ENCODE measurements around the gene ANO8. TPM values are rescaled to one million over a fixed set of nuclear protein-coding genes. Genes with fewer than 3 reads are reported as not detected.

Gene ANO8
- total and polyA plus RNA-seq, 2 of the 13 experiments (the other 11 are each of a cell fraction or from before 2014, with no cell fraction given): 1.8 to 3.5 TPM

DNA sequence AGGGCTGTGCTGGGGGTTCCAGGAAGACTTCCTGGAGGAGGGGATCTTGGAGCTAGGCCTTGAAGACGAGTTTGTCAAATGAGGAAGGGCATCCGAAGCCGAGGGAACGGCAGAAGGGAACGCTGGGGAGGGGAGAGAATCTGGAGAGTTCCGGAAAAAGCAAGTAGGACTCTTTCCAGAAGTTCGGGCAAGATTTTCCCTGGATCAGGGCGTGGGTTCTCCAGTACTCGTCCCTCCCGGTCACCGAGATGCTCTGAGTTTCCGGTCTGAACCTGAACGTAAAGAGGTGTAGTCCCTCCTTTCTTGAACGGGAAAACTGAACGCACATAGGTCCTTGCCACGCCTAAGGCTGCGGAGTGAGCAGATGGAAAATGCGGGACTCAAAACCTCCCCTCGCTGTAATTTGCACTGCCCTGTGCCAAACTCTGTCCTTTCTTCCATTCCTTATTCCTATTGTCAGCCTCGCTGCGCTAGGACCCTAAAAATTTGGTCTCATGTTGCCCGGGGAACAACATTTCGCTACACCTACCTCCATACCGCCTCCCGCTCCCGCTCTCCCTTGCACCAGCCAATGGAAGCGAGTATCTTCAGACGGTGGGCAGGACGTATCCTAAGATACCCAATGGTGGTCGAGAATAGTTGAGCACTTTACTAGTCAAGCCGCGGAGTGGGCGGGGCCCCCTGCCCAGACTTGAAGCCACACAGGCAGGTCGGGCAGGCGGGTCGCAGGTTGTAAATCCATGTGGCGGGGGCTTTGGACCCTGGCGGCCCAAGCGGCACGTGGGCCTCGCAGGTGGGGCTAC lies 2.4 kb upstream of the ANO8 start, which contains the start of gene GTPBP3 (continued):
- peak; percentile 63 for TF ChIP-seq ZFY (CRISPR knock-in tag; IDR thresholded peaks at IDR 0.05)
- peak; percentile 27; the same call in 1 of the 2 replicates for TF ChIP-seq PITX1 (CRISPR knock-in tag; IDR thresholded peaks at IDR 0.05)
- TF ChIP-seq XBP1 (CRISPR knock-in tag; IDR thresholded peaks at IDR 0.05): no peak
- peak; percentile 71; the same call in 1 of the 2 replicates for TF ChIP-seq MYPOP (CRISPR knock-in tag; IDR thresholded peaks at IDR 0.05)
- peak; percentile 86 for TF ChIP-seq CREM (IDR thresholded peaks at IDR 0.05)
- no peak for TF ChIP-seq CREM (CRISPR knock-in tag; IDR thresholded peaks at IDR 0.05)
- TF ChIP-seq ZNF569 (CRISPR knock-in tag; IDR thresholded peaks at IDR 0.05; ENCODE audit: borderline replicate concordance): no peak
- peak; percentile 62; the same call in 2 of the 3 replicates for TF ChIP-seq MXI1 (IDR thresholded peaks at IDR 0.05; ENCODE audit: borderline replicate concordance, low read depth, low read length)
- no peak for TF ChIP-seq FOXO1 (CRISPR knock-in tag; IDR thresholded peaks at IDR 0.05)
- peak; percentile 47 for TF ChIP-seq FOSL2 (CRISPR knock-in tag; IDR thresholded peaks at IDR 0.05)
- TF ChIP-seq MIER2 (CRISPR knock-in tag; IDR thresholded peaks at IDR 0.05): no peak
- 0 out of 2 replicates have a peak, but pooled peaks have one; percentile 1 for TF ChIP-seq SALL2 (CRISPR knock-in tag; IDR thresholded peaks at IDR 0.05)
- TF ChIP-seq, protein P1, sequence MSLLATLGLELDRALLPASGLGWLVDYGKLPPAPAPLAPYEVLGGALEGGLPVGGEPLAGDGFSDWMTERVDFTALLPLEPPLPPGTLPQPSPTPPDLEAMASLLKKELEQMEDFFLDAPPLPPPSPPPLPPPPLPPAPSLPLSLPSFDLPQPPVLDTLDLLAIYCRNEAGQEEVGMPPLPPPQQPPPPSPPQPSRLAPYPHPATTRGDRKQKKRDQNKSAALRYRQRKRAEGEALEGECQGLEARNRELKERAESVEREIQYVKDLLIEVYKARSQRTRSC (CRISPR knock-in tag; IDR thresholded peaks at IDR 0.05; ENCODE audit: low read depth): no peak
- TF ChIP-seq ZNF770 (CRISPR knock-in tag; IDR thresholded peaks at IDR 0.05): no peak
- no peak for TF ChIP-seq THYN1 (CRISPR knock-in tag; IDR thresholded peaks at IDR 0.05; ENCODE audit: borderline replicate concordance, low read depth)
- no peak; the same call in 1 of the 2 replicates for TF ChIP-seq HNF4A (CRISPR knock-in tag; IDR thresholded peaks at IDR 0.05)
- no peak for TF ChIP-seq MATR3 (CRISPR knock-in tag; IDR thresholded peaks at IDR 0.05)
- TF ChIP-seq HHEX (CRISPR knock-in tag; IDR thresholded peaks at IDR 0.05): no peak
- no peak for TF ChIP-seq ZNF776 (CRISPR knock-in tag; IDR thresholded peaks at IDR 0.05)
- TF ChIP-seq, protein P2, sequence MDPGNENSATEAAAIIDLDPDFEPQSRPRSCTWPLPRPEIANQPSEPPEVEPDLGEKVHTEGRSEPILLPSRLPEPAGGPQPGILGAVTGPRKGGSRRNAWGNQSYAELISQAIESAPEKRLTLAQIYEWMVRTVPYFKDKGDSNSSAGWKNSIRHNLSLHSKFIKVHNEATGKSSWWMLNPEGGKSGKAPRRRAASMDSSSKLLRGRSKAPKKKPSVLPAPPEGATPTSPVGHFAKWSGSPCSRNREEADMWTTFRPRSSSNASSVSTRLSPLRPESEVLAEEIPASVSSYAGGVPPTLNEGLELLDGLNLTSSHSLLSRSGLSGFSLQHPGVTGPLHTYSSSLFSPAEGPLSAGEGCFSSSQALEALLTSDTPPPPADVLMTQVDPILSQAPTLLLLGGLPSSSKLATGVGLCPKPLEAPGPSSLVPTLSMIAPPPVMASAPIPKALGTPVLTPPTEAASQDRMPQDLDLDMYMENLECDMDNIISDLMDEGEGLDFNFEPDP (CRISPR knock-in tag; conservative IDR thresholded peaks at IDR 0.05): no peak
- no peak for TF ChIP-seq ZSCAN20 (CRISPR knock-in tag; IDR thresholded peaks at IDR 0.05; ENCODE audit: borderline replicate concordance)
- no peak for TF ChIP-seq MZF1 (CRISPR knock-in tag; IDR thresholded peaks at IDR 0.05; ENCODE audit: borderline replicate concordance)
- no peak for TF ChIP-seq SSRP1 (CRISPR knock-in tag; IDR thresholded peaks at IDR 0.05)
- TF ChIP-seq ZBTB34 (CRISPR knock-in tag; IDR thresholded peaks at IDR 0.05): no peak; the same call in 1 of the 2 replicates
- TF ChIP-seq ZNF768 (CRISPR knock-in tag; IDR thresholded peaks at IDR 0.05): peak; percentile 45; the same call in 1 of the 2 replicates
